Measurements from ENCODE around the gene CREBBP.

DNA sequence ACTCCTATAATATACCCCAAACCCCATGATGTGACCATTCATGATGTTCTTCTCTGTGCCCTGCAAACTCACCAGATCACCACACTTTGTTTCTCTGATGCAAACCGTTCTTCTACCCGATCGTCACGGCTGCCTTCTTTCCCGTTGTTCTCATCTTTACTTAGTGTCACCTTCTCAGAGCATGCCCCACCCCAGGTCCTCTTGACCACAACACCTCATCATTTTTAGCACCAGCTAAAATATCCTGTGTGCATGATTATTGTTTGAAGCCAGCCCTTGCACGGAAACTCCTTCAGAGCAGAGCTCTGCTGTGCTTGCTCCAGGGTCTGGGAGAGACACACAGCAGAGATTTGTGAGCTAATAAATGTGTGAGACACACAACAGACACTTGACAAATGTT is 38.9 kb upstream of the CREBBP start:
- TF ChIP-seq CTCF (IDR thresholded peaks at IDR 0.05) (no peak), POLR2A (IDR thresholded peaks at IDR 0.05) (no peak), EP300 (IDR thresholded peaks at IDR 0.05) (no peak)

Data from suprapubic skin (tissue), 3 donors.